Right lobe of liver (tissue), 6 donors: ENCODE results near the gene FKRP. TPM values are rescaled to one million over a fixed set of nuclear protein-coding genes. Genes with fewer than 3 reads are reported as not detected.
"Not testable (repeated sequence)": the region's sequence is repeated elsewhere in the genome, so short reads cannot be mapped to it uniquely, and the experiment has no call there.

Source experiments
- ATAC-seq, 4 donors: fragments of 200-7000 bp; cut with Tn5 transposase; one replicate each; pipeline ENCODE4 v1.9.1; 2020; ENCODE audit warnings: mild to moderate bottlenecking in 4 of 4, moderate library complexity in 4 of 4
- DNase-seq, 3 donors: peaks; one replicate each; pipeline ENCODE4 v3.0.0-alpha.2; 2020
- H3K27ac ChIP-seq, 3 donors: fragments of 200-600 bp; one replicate each; pipeline ENCODE4 v1.8.0; 2022
- H3K27me3 ChIP-seq, 2 donors: fragments of 200-600 bp; one replicate each; pipeline ENCODE4 v1.8.0; 2022
- H3K36me3 ChIP-seq, 4 donors: fragments of 200-600 bp; sonication (generic) in 1 of 4; one replicate each; pipeline versions ENCODE4 v1.5.1 to v1.8.0; 2017 to 2022; ENCODE audit warnings: control low read depth in 1 of 4
- H3K4me1 ChIP-seq, 4 donors: fragments of 200-600 bp; sonication (generic) in 1 of 4; one replicate each; pipeline versions ENCODE4 v1.5.1 to v1.8.0; 2017 to 2022; ENCODE audit warnings: control low read depth in 1 of 4
- H3K4me3 ChIP-seq, 3 donors: fragments of 200-600 bp; one replicate each; pipeline ENCODE4 v1.8.0; 2022
- H3K9me3 ChIP-seq, 4 donors: fragments of 200-600 bp; sonication (generic) in 1 of 4; one replicate each; pipeline versions ENCODE4 v1.5.1 to v1.8.0; 2017 to 2022; ENCODE audit warnings: control low read depth in 1 of 4
- CTCF ChIP-seq, 4 donors: fragments of 200-600 bp in 3 of 4; fragments of 450-650 bp in 1 of 4; IDR thresholded peaks; one replicate each; pipeline versions ENCODE4 v1.5.1 to v1.8.0; 2016 to 2022; ENCODE audit warnings: antibody characterized with exemption in 4 of 4, mild to moderate bottlenecking in 2 of 4
- POLR2A ChIP-seq: fragments of 450-650 bp; IDR thresholded peaks from one replicate; pipeline ENCODE4 v1.6.1; 2017; ENCODE audit warnings: antibody characterized with exemption, mild to moderate bottlenecking
- WGBS: methylation state at CpG from one replicate; pipeline ENCODE4 v1.1.6; 2018; ENCODE audit warnings: low coverage, low lambda C conversion rate; ENCODE audit not compliant: insufficient coverage; ENCODE audit errors: missing lambda C conversion rate; 5-methylcytosine and 5-hydroxymethylcytosine counted together
- intact Hi-C, 2 donors: fragments of 100-400 bp; cut with DNase I; formaldehyde crosslinking; loops; one replicate each; pipeline versions ENCODE4 v1.11.2 to v1.14.1; 2022
- total RNA-seq, 6 experiments: library from RNA; depleted of rRNA in 2 of 6; stranded (reverse); fragments of >200 nt in 2 of 6; fragmentation: NEBNext Ultra II Directional in 3 of 6; extraction: Animal tissue kit (Norgen Biotek cat#: 25700) in 3 of 6; gene quantifications; one replicate each; pipeline versions ENCODE4 v1.1.0 to v1.2.4, GENCODE V29; 2016 to 2023
- donor health status: DM: no; HTN: yes; CAD: no.
- donor health status: DM: no; HTN: no; CAD: no.
- donor health status: DM: no; HTN: no; CAD: no.
- donor health status: DM: no; HTN: yes; CAD: no.
- donor health status: DM: no; HTN: yes; CAD: no.

FKRP gene
- total RNA-seq, 6 experiments from 2014 or later: 5.8 to 9.5 (median 7.4) TPM

- DNase-seq: no peak
- WGBS: 73% methylated on average over 9 of the region's 12 CpGs
- TF ChIP-seq POLR2A (no peak), CTCF (IDR thresholded peaks at IDR 0.05) (no peak)
- Histone ChIP-seq H3K36me3 (peaks cover 0 to 7% (median 0%) of the 10 kb centered on the region in 4 donors), H3K9me3 (no peaks in the 10 kb centered on the region), H3K4me3 (no peak overlapping the region), H3K27me3 (no peaks in the 10 kb centered on the region), H3K4me1 (peaks cover 0 to 6% (median 0%) of the 10 kb centered on the region in 4 donors), H3K27ac (no peak overlapping the region)
- intact Hi-C loops: no loop called here
- no peak for ATAC-seq
Measured at GRCh38 chr19:46772170-46773017, 26.5 kb downstream of the FKRP start.

- H3K27me3 ChIP-seq: no peaks in the 10 kb centered on the region
- H3K36me3 ChIP-seq: peaks cover 0 to 7% (median 0%) of the 10 kb centered on the region in 4 donors
- H3K4me1 ChIP-seq: peaks cover 0 to 6% (median 0%) of the 10 kb centered on the region in 4 donors
- intact Hi-C loops: no loop called here
- whole genome bisulfite sequencing: 16% methylated on average over 5 of the region's 7 CpGs
- DNase-seq (no peak), ATAC-seq (peak in 1 of 4 donors; percentile 33)
- H3K9me3 ChIP-seq: no peaks in the 10 kb centered on the region
- H3K27ac ChIP-seq: no peak overlapping the region
- TF ChIP-seq CTCF (IDR thresholded peaks at IDR 0.05) (no peak), POLR2A (no peak)
- no peak overlapping the region for H3K4me3 ChIP-seq
Measured at GRCh38 chr19:46773018-46773399, 27.2 kb downstream of the FKRP start.

- no peak overlapping the region for H3K4me3 ChIP-seq
- H3K27ac ChIP-seq: no peak overlapping the region
- WGBS: 96% methylated on average over 11 of the region's 11 CpGs
- TF ChIP-seq CTCF (IDR thresholded peaks at IDR 0.05): no peak
- TF ChIP-seq POLR2A: no peak
- no peak for DNase-seq
- H3K9me3 ChIP-seq: no peaks in the 10 kb centered on the region
- no peak for ATAC-seq
- no peaks in the 10 kb centered on the region for H3K27me3 ChIP-seq
- intact Hi-C loops: no loop called here
- peaks cover 0 to 7% (median 0%) of the 10 kb centered on the region in 4 donors for H3K36me3 ChIP-seq
- peaks cover 0 to 5% (median 0%) of the 10 kb centered on the region in 4 donors for H3K4me1 ChIP-seq
Measured at GRCh38 chr19:46775642-46776258, 29.9 kb downstream of the FKRP start.

- no peaks in the 10 kb centered on the region for H3K27me3 ChIP-seq
- intact Hi-C loops: no loop called here
- no peak overlapping the region for H3K4me3 ChIP-seq
- H3K9me3 ChIP-seq: no peaks in the 10 kb centered on the region
- no peak for TF ChIP-seq POLR2A
- DNase-seq (no peak), ATAC-seq (peak in 1 of 4 donors; percentile 18)
- no peak overlapping the region for H3K27ac ChIP-seq
- peaks cover 0 to 7% (median 0%) of the 10 kb centered on the region in 4 donors for H3K36me3 ChIP-seq
- no peaks in the 10 kb centered on the region for H3K4me1 ChIP-seq
- WGBS: 93% methylated on average over 5 of the region's 33 CpGs
Measured at GRCh38 chr19:46776927-46777911, 31.4 kb downstream of the FKRP start.

GRCh38 chr19:46777956-46778645, 32.2 kb downstream of the FKRP start:
- H3K36me3 ChIP-seq, H3K4me3 ChIP-seq, H3K9me3 ChIP-seq, DNase-seq, H3K27ac ChIP-seq, H3K27me3 ChIP-seq, H3K4me1 ChIP-seq, intact Hi-C loops: not testable (repeated sequence)
- peak in 1 of 4 donors; percentile 28 for ATAC-seq
- WGBS: 86% methylated on average over 5 of the region's 12 CpGs
